HepG2 (cell line): Measurements from ENCODE around the gene TSGA10. TPM values are rescaled to one million over a fixed set of nuclear protein-coding genes. Genes with fewer than 3 reads are reported as not detected.

Experiments
- ATAC-seq: fragments of 200-7000 bp; cut with Tn5 transposase; 3 replicates; pipeline ENCODE4 v1.9.1; 2020; ENCODE audit warnings: mild to moderate bottlenecking, moderate library complexity
- BruUV-seq: library from RNA; stranded (reverse); fragments of 400-500 nt; replicated peaks from 2 replicates; lab custom pipeline; 2021; lab: Mats Ljungman, UMichigan
- CTCF ChIA-PET: fragments of 300-600 bp; formaldehyde crosslinking; extraction: SDS; loops from one replicate; lab custom pipeline; 2021; ENCODE audit warnings: low total read pairs, inconsistent platforms, low intra/inter-chr PET ratio; lab: Yijun Ruan, JAX
- POLR2A ChIA-PET: fragments of 350-600 bp; sonication (Branson Sonifier 250); formaldehyde crosslinking; loops from one replicate; lab custom pipeline; 2020; ENCODE audit warnings: antibody characterized with exemption, inconsistent platforms; lab: Yijun Ruan, JAX
- DNase-seq: peaks from one replicate; pipeline ENCODE4 v3.0.0-alpha.2; 2015; ENCODE audit warnings: low spot score
- FAIRE-seq: peaks from 3 replicates; lab custom pipeline; 2011; peaks lifted over from hg19 to GRCh38; lab: Jason Lieb, UNC
- H2AFZ ChIP-seq: one replicate; pipeline ENCODE4 v1.6.1; 2011; ENCODE audit warnings: low read length, inconsistent platforms
- H3K27ac ChIP-seq: fragments of 300-600 bp; 3 replicates; pipeline ENCODE4 v1.8.0; 2011; ENCODE audit warnings: mixed run types, mild to moderate bottlenecking, mixed read lengths, low read length, inconsistent platforms; ENCODE audit not compliant: insufficient read depth; ENCODE audit errors: extremely low read length
- H3K27me3 ChIP-seq, 2 experiments: fragments of 200-600 bp in 1 of 2; 2 replicates in 1 of 2; 3 replicates in 1 of 2; pipeline versions ENCODE4 v1.6.0 to v1.8.0; 2011; ENCODE audit warnings: low read length in 2 of 2, mild to moderate bottlenecking in 2 of 2, moderate library complexity in 2 of 2, inconsistent platforms in 1 of 2; ENCODE audit not compliant: insufficient read depth in 2 of 2, control insufficient read depth in 1 of 2
- H3K36me3 ChIP-seq, 2 experiments: fragments of 200-600 bp in 1 of 2; replicated peaks in 1 of 2; 2 replicates in 1 of 2; 3 replicates in 1 of 2; pipeline versions ENCODE4 v1.5.1 to v1.8.0; 2011; ENCODE audit warnings: low read length in 2 of 2, inconsistent platforms in 1 of 2; ENCODE audit not compliant: insufficient read depth in 2 of 2, control insufficient read depth in 1 of 2
- H3K4me1 ChIP-seq: 2 replicates; pipeline ENCODE4 v1.5.1; 2012; ENCODE audit warnings: low read length, inconsistent platforms; ENCODE audit not compliant: insufficient read depth
- H3K4me2 ChIP-seq: 2 replicates; pipeline ENCODE4 v1.6.0; 2011; ENCODE audit warnings: low read depth, low read length, inconsistent platforms
- H3K4me3 ChIP-seq, 3 experiments: fragments of 200-600 bp in 1 of 3; sonication (generic), shearing (Covaris generic) in 1 of 3; replicated peaks in 1 of 3; 2 replicates each; pipeline ENCODE4 v1.5.1; 2011 to 2016; ENCODE audit warnings: low read length in 3 of 3, inconsistent platforms in 2 of 3, low read depth in 2 of 3, mild to moderate bottlenecking in 2 of 3, control low read depth in 1 of 3, mixed read lengths in 1 of 3; ENCODE audit not compliant: insufficient read depth in 1 of 3
- H3K79me2 ChIP-seq: one replicate; pipeline ENCODE4 v1.6.1; 2011; ENCODE audit warnings: low read length, inconsistent platforms; ENCODE audit not compliant: insufficient read depth
- H3K9ac ChIP-seq: 2 replicates; pipeline ENCODE4 v1.6.0; 2011; ENCODE audit warnings: mild to moderate bottlenecking, low read depth, low read length, inconsistent platforms; ENCODE audit not compliant: insufficient read depth
- H3K9me3 ChIP-seq: 2 replicates; pipeline ENCODE4 v1.5.1; 2012; ENCODE audit warnings: mild to moderate bottlenecking, low read length
- H4K20me1 ChIP-seq: 2 replicates; pipeline ENCODE4 v1.6.0; 2011; ENCODE audit warnings: inconsistent platforms, mild to moderate bottlenecking, low read length, moderate library complexity; ENCODE audit not compliant: insufficient read depth
- BORCS8-MEF2B ChIP-seq: sonication (generic); formaldehyde crosslinking; IDR thresholded peaks from 2 replicates; pipeline ENCODE4 v1.8.0; 2022; ENCODE audit warnings: mild to moderate bottlenecking, missing genetic modification reagents
- CBFB ChIP-seq: sonication (generic); formaldehyde crosslinking; IDR thresholded peaks from 2 replicates; pipeline ENCODE4 v1.4.0; 2020; ENCODE audit warnings: missing genetic modification reagents
- CC2D1A ChIP-seq: sonication (generic); formaldehyde crosslinking; IDR thresholded peaks from 2 replicates; pipeline ENCODE4 v1.8.1; 2023; ENCODE audit warnings: mild to moderate bottlenecking, missing genetic modification reagents
- JDP2 ChIP-seq: sonication (generic); formaldehyde crosslinking; IDR thresholded peaks from 2 replicates; pipeline ENCODE4 v1.8.1; 2022; ENCODE audit warnings: missing genetic modification reagents, borderline replicate concordance
- KLF15 ChIP-seq: sonication (generic); formaldehyde crosslinking; IDR thresholded peaks from 2 replicates; pipeline ENCODE4 v1.8.1; 2023; ENCODE audit warnings: borderline replicate concordance, mild to moderate bottlenecking, inconsistent platforms, missing genetic modification reagents, mixed read lengths
- MEIS2 ChIP-seq: sonication (generic); formaldehyde crosslinking; IDR thresholded peaks from 2 replicates; pipeline ENCODE4 v1.9.0; 2021; ENCODE audit warnings: mild to moderate bottlenecking, missing genetic modification reagents
- MYC ChIP-seq: sonication (generic); formaldehyde crosslinking; IDR thresholded peaks from 2 replicates; pipeline ENCODE4 v1.9.0; 2021; ENCODE audit warnings: missing genetic modification reagents, borderline replicate concordance
- MYPOP ChIP-seq: sonication (generic); formaldehyde crosslinking; IDR thresholded peaks from 2 replicates; pipeline ENCODE4 v1.8.1; 2023; ENCODE audit warnings: mild to moderate bottlenecking, moderate library complexity, missing genetic modification reagents
- NCOA5 ChIP-seq: sonication (generic); formaldehyde crosslinking; IDR thresholded peaks from 2 replicates; pipeline ENCODE4 v1.4.0; 2020; ENCODE audit warnings: missing genetic modification reagents
- PAWR ChIP-seq: sonication (generic); formaldehyde crosslinking; IDR thresholded peaks from 2 replicates; pipeline ENCODE4 v1.4.0; 2020; ENCODE audit warnings: missing genetic modification reagents, mild to moderate bottlenecking, borderline replicate concordance
- POLR2AphosphoS2 ChIP-seq: IDR thresholded peaks from 2 replicates; pipeline ENCODE4 v1.6.1; 2011; ENCODE audit warnings: low read depth, low read length, improper control_type of control experiment
- SMC3 ChIP-seq: IDR thresholded peaks from 2 replicates; pipeline ENCODE4 v1.6.1; 2011; ENCODE audit warnings: low read length, improper control_type of control experiment
- TERF1 ChIP-seq: sonication (generic); formaldehyde crosslinking; IDR thresholded peaks from 2 replicates; pipeline ENCODE4 v1.8.0; 2022; ENCODE audit warnings: mild to moderate bottlenecking, missing genetic modification reagents, moderate library complexity
- ZNF329 ChIP-seq: sonication (generic); formaldehyde crosslinking; IDR thresholded peaks from 2 replicates; pipeline ENCODE4 v1.9.0; 2021; ENCODE audit warnings: low read depth, mild to moderate bottlenecking, missing genetic modification reagents
- ZNF510 ChIP-seq: sonication (generic); formaldehyde crosslinking; IDR thresholded peaks from 2 replicates; pipeline ENCODE4 v1.4.0; 2020; ENCODE audit warnings: low read depth, mild to moderate bottlenecking, missing genetic modification reagents
- ZNF614 ChIP-seq: IDR thresholded peaks from 2 replicates; pipeline ENCODE4 v1.6.1; 2018; ENCODE audit warnings: missing biosample characterization, missing genetic modification reagents, inconsistent platforms, borderline replicate concordance
- ZNF704 ChIP-seq: sonication (generic); formaldehyde crosslinking; IDR thresholded peaks from 2 replicates; pipeline ENCODE4 v1.8.1; 2023; ENCODE audit warnings: mild to moderate bottlenecking, inconsistent platforms, moderate library complexity, missing genetic modification reagents, borderline replicate concordance
- ZNF883 ChIP-seq: sonication (generic); formaldehyde crosslinking; IDR thresholded peaks from 2 replicates; pipeline ENCODE4 v1.5.1; 2020; ENCODE audit warnings: mild to moderate bottlenecking, missing genetic modification reagents; ENCODE audit errors: not compliant biosample characterization
- WGBS: methylation state at CpG from one replicate; pipeline ENCODE4 v1.1.6; 2017; ENCODE audit warnings: low lambda C conversion rate; 5-methylcytosine and 5-hydroxymethylcytosine counted together
- in situ Hi-C: cut with HindIII; loops from 2 replicates; pipeline ENCODE4 v1.10.0; 2017; ENCODE audit warnings: low pct_unique_long_range_greater_than_20kb; ENCODE audit not compliant: extremely low pct_ligation_motif_present
- intact Hi-C: fragments of 100-400 bp; cut with micrococcal nuclease; formaldehyde crosslinking; loops from one replicate; pipeline ENCODE4 v1.10.0; 2022; ENCODE audit not compliant: unreplicated experiment
- polyA plus RNA-seq, 8 experiments: library from polyadenylated mRNA; depleted of rRNA in 3 of 8; stranded (reverse) in 7 of 8; unstranded in 1 of 8; fragments of >200 nt; fragmentation: Illumina TruSeq in 4 of 8; extraction: Trizol in 4 of 8; gene quantifications; 2 replicates each; pipeline versions ENCODE4 v1.2.1 to v1.2.3, GENCODE V29; 2011 to 2016; ENCODE audit warnings: low read depth in 4 of 8, missing spikeins in 1 of 8, mixed read lengths in 1 of 8; ENCODE audit not compliant: insufficient read depth in 1 of 8
- total RNA-seq, 5 experiments: library from RNA; depleted of rRNA; stranded (reverse); fragments of >200 nt; fragmentation: Illumina TruSeq; extraction: Trizol; gene quantifications; 2 replicates each; pipeline ENCODE4 v1.2.3, GENCODE V29; 2016; ENCODE audit warnings: low read depth in 1 of 5

TSGA10 gene
- total and polyA plus RNA-seq, 2 of the 13 experiments (the other 11 are each of a cell fraction or from before 2014, with no cell fraction given), result 4.7 to 13.1 TPM

GRCh38 chr2:99106913-99107312, 47.8 kb downstream of the TSGA10 start:
- Histone ChIP-seq H3K79me2 (no peaks in the 10 kb centered on the region), H3K4me3 (no peak overlapping the region), H3K9me3 (no peaks in the 10 kb centered on the region), H4K20me1 (no peaks in the 10 kb centered on the region), H3K27me3 (no peaks in the 10 kb centered on the region), H3K36me3 (no peaks in the 10 kb centered on the region), H3K4me1 (peaks cover under 1% of the 10 kb centered on the region), H3K4me2 (no peak overlapping the region), H2AFZ (no peak overlapping the region), H3K27ac (no peak overlapping the region), H3K9ac (no peak overlapping the region)
- ChIA-PET POLR2A (no interaction called here), CTCF (no interaction called here)
- no TSS peak for BruUV-seq
- in situ Hi-C loops (no loop called here), intact Hi-C loops (no loop called here)
- DNase-seq (no peak), FAIRE-seq (no peak), ATAC-seq (no peak)
- 30% methylated on average over 2 of the region's 2 CpGs for WGBS
- no peak for TF ChIP-seq KLF15 (CRISPR knock-in tag)
- no peak for TF ChIP-seq MYC (CRISPR knock-in tag)
- no peak for TF ChIP-seq ZNF329
- TF ChIP-seq MYPOP (CRISPR knock-in tag), result no peak
- no peak for TF ChIP-seq ZNF704
- no peak for TF ChIP-seq NCOA5 (CRISPR knock-in tag)
- TF ChIP-seq ZNF883 (CRISPR knock-in tag), result no peak
- no peak for TF ChIP-seq TERF1 (CRISPR knock-in tag)
- no peak for TF ChIP-seq SMC3
- TF ChIP-seq PAWR (CRISPR knock-in tag), result no peak
- TF ChIP-seq BORCS8-MEF2B, result no peak
- TF ChIP-seq MEIS2, result no peak
- no peak for TF ChIP-seq ZNF614 (CRISPR knock-in tag)
- TF ChIP-seq POLR2AphosphoS2, result no peak
- no peak for TF ChIP-seq ZNF510 (CRISPR knock-in tag)
- TF ChIP-seq CBFB (CRISPR knock-in tag), result no peak
- TF ChIP-seq JDP2 (CRISPR knock-in tag), result no peak
- TF ChIP-seq CC2D1A (CRISPR knock-in tag), result no peak
